Activated T-cell treated with anti-CD3 and anti-CD28 coated beads, Interleukin-2, amount 50 U/mL, for 1 hour (primary cell): ENCODE results near the gene GPRC5B.

Experiments used
- DNase-seq: peaks from one replicate; pipeline ENCODE4 v3.0.0-alpha.2; 2020

GPRC5B gene

DNA sequence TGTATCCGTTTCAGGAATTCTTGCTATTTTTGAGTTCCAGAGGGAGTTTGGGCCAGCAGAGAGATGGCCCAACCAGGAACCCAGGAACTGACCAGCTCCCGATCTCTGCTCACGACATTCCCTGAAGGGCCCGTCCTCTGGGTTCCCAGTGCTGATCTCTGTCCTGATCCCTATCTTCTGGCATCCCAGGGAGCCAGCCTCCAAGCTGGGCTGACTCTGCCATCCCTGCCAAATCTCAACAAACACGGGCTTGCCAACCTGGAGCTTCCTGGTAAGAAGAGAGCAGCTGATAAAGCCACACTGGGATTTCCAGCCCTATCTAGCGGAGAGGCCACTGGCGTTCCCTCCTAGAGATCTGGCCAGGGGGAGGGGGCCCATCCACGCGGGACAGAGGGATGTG, 16.2 kb downstream of the GPRC5B start:
- DNase-seq, result no peak

DNA sequence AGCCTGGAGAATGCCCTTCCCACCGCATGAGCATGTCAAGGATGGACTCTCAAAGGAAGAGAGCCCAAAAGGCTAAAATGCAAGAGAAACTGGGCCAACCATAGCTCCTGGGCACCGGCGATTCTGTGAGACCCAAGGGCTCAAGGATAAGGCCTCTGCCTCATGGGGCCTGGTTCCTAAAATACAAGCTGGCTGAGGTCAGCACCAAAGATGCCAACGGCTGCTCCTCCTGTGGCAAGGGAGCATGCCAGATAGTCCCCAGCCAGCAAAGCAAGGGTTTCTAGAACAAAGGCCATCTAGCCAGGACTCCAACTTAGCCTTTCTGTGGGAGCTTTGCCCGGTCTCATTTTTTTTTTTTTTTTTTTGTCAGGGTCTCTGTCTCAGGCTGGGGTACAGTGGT, 20.1 kb downstream of the GPRC5B start:
- DNase-seq, result no peak

DNA sequence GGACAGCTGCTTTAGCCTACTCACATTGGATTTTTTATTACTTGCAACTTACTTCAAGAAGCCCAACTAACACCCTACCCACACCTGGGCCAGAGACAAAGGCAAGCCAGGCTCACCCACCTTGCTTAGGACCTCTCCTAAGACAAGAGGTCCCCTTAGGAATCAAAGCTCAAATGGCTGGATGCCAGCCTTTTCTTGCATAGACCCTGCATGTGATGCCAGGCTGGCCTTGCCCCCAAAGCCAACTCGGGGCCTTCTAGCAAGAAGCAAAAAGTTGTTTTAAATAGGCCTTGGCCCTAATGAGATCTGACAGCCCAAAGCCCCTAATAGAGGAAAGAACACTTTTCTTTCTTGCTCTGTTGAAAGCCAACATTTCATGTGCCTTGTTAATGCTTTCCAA, 20.7 kb downstream of the GPRC5B start:
- no peak for DNase-seq

DNA sequence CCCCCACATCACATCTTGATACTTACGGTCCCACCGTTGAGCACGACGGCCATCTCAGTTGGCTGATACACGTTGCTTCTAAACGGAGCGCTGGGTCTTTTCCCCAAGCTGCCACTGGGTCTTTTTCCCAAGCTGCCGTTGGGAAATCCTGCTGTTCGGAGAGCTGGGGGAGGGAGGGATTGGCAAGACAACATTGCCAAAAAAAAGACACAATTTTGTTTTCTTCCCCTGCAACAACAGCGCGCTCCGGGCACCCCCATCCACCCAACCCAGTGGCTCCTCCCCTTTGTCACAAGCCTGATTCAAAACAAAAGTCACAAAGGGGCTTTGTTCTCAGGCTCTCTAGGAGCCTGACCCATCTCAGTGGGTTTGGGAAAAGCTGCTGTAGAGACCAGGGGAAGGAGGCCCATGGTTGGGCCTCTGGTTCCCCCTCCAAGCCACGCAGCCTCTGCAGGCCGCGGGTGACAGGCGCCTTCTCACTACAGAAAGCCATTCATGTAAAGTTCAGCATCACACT, 22.8 kb downstream of the GPRC5B start:
- no peak for DNase-seq

DNA sequence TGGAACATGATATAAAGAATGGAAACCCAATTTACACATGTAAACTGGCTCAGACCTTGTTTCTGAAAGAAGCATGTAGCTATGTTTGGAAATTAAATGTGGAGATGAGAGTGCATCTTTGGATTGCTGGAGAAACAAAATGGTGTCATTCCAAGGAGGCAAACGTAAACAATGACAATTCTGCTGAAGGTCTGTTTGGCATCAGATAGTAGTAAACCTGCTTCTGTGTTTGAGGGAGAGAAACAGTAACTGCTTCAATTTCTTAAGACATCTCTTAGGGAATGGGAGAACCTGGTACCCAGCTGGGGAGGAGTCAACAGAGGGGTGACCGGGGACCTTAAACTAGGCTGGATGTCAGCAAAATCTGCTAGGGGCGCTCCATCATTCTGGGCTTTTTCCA, 23.5 kb downstream of the GPRC5B start:
- DNase-seq, result no peak

DNA sequence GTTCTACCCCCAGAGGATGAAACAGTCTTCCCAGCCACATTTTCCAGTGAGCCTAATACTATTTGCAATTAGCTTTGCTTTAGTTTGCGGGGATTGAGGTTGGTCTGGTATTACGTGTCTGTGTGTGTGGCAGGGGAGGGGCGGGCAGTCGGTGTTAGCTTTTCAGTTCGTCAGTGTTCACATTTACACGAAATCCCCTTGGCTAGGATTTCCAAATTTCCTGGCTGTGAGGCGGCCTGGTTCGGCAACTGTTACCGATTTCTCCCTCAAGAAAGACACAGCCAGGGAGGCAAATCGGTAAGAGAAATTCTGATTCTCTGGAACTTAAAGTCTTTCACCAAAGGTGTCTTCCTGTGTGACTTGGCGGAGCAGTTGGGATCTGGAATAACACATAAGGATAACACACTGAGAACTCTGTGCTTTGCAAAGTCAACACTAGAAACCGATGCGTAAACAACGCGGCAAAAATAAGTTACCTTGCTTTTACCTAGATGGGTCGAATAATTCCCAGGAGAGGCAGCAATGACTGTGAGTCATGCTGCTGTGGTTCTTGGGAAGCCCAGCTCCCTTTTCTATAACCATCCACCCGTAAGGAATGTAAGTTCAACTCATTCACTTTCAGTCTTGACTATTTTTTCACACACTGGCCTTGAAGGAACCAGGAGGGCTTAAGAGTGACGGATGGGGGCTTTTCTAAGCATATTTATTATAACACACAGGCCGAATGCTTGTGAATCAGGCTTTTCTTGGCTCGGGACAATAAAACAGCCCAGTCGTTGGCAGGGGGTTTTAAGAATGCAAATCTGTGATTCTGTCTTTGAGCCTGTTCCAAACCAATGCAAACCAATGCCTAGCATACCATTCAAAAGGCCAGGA, 24.2 kb downstream of the GPRC5B start:
- no peak for DNase-seq

DNA sequence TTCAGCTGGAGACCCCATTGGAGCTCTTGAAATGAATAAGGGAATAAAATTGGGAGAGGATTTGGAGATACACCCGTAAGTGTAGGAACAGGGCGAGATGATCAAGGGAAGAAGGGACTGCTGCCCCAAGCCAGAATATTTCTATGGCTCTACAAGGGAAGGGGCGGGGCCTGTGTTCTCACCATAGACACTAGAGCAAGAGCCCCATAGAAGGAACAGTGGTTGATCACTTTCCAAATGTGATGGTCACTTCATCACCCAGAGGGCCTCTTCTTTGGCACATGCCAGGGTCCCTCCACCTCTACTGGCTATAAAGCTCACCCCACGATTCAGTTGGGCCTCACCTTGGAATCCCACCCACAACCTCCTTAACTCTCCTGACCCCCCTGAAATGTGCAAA, 25.0 kb downstream of the GPRC5B start:
- no peak for DNase-seq

DNA sequence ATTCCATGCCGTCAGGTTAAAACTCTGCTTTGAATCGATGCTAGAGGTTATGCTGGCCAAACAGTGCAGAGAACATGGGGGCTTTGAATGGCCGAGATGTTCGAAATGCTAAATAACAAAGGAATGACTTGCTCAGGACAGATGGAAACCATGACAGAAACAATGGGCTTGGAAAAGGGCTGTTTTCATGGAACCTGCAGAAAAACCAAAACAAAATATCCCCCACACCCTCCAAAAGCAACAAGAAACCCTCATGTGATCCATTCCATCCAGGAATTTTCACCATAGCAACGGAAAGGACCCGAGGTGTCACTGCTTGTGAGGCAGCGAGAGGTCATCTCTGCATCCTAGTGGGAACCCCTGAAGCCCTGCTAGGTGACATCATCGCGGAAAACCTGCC, 25.5 kb downstream of the GPRC5B start:
- no peak for DNase-seq

DNA sequence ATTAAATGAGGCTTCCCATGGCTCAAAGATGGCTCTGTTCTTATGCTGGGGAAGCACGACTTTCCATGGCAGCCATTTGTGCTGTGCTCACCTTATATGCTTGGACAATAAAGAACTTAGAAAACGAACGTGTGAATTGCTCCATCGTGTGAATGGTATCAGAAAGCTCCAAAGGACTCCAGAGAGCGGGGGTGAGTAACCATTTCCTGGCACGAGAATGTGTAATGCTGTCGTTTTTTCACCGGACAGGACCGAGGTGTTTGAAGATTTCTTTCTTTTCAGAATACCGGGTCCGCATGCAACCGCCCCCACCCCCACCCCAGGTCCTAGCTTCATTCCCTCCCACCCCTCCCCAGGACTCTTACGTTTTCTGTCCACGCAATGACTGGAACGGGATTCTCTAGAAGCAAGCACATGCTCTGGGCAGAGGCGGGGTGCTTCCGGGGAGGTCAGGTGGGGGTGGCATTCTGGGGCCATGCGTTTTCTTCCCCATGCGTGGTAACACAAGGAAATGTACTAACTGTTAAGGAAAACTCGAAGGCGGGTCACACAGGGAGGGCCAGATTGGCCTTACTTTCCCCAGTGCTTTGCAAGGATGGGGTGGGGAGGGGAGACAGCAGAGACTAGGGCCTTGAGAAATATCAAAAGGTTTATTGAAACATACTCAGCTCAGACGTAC, 26.2 kb downstream of the GPRC5B start:
- DNase-seq, result no peak

DNA sequence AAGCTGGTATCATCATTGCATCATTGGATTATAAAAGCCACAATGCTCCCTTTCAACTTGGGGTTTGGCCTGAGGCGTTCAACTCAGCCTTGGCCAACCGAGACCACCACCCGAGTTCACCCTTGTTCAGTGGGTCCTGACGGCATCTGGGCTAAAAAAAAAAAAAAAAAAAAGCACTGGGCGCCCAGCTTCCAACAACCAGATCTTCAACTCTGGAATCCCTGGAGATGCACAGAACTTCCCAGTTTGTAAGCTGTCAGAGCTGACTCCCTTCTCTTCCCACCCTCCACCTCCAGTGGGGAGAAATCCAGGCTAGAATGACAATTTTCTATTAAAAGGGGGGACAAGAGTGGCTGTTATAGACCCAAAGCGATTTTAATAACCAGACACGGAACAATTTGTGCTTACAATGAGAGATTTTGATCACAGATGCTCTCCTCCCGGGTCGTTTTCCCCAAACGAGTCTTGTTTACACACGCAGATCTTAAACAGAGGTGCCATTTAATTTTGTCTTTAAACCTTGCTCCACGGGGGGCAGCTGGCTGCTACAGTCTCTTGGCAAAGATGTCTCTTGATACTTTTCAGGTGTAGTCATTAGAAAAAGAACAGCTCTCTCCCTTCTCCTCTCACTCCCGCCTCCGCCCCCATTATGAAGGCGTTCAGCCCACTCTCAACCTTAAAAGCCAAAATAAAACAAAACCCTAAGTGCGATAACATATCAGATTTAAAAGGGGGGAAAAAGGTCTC, 26.9 kb downstream of the GPRC5B start:
- DNase-seq, result no peak

DNA sequence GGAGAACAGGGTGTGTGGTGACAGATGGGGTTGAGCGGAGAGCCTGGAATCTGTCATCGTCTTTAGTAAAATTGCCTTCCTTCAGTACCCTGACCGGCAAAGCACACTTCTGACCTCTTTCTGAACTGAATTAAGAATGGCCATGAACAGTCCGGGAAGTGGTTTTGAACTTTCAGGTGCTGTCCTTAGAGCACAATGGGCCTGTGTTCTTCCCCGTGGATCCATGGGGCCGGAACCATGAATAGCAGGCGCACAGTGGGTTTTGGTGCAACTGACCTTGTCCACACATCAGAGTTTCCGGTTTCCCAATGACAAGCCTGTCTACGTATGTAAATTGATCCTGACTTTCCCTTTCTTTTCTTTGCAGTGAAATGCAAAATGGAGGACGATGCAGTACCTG, 28.5 kb downstream of the GPRC5B start:
- no peak for DNase-seq

DNA sequence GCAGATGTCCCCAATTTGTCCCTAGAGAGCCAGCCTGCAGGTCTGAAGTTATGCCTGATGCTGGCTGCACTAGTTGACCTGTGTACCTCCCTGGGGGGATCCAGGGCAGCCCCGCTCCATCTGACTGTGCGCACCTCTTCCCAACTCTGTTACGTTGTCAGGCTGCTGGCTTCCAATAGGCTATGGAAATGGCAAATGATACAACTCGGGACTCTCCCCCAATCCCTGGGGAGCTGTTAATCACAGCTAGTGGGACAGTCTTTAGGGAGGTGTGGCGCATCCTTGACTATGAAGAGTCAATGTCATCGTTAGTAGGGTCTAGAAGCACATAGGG, 30.1 kb downstream of the GPRC5B start:
- no peak for DNase-seq

DNA sequence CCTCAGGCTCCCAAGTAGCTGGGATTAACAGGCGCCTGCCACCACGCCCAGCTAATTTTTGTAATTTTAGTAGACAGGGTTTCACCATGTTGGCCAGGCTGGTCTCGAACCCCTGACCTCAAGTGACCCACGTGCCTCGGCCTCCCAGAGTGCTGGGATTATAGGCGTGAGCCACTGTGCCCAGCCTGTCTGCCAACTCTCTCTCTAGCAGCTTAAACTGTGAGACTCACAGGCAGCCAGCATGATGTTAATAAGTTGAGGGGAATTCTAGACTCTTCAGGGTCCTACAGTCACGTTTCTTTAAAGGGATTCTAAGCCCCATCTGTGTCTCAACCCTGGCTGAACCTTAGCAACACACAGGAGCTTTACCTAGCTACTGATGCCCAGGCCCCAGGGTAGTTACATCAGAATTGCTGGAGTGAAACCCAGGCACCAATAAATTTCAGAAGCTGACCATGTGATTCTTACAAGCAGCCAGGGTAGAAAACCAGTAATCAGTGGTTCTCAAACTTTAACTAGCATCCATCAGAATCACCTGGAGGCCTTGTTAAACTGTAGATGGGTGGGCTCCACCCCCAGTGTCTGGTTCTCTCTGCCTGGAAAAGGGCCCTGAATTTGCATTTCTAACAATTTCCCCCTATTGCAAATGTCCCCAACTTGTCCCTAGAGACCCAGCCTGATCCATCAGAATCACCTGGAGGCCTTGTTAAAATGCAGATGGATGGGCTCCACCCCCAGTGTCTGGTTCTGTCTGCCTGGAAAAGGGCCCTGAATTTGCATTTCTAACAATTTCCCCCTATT, 30.7 kb downstream of the GPRC5B start:
- DNase-seq, result no peak

DNA sequence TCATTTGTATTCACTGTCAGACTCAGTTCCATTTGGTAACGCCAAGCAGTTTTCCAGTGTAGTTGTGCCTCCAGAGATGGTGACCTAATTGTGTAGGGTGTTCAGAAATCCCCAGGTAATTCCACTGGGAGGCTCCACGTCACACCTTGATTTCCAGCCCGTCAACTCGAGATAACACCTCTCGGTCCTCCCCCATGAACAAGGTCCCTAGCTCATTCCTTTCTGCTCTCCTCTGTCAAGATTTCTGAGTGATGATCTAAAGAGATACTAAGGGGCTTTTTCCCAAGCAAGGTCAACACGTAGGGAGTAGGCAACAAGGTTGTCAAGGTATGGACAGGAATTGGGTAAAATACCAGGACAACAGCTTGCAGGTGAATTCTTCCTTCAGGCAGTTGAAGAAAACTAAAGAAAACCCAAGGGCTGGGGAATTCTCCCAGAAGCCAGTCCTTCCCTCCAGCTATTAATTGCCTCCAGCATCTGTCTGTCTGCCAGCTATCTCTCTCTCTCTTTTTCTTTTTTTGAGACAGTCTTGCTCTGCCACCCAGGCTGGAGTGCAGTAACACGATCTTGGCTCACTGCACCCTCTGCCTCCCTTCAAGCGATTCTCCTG, 31.4 kb downstream of the GPRC5B start:
- DNase-seq, result no peak

DNA sequence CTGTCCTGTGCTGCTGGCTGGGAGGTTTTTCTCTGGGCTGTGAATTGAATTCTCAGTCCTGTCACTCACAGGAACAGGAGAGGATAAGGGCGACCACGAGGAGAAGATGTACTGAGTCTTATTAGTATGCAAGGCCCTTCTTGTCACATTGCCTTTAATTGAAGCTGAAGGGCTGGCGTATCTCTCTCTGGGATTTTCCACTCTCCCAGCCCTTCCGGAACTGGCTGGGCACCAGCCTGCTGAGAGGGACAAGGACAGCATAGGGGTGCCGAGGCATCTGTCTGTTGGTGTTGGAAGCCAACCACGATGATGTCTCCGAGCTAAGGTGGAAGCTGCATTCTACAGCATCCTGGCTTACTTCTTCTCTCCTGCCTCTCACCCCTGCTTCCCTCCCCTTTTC, 33.2 kb downstream of the GPRC5B start:
- DNase-seq, result no peak

DNA sequence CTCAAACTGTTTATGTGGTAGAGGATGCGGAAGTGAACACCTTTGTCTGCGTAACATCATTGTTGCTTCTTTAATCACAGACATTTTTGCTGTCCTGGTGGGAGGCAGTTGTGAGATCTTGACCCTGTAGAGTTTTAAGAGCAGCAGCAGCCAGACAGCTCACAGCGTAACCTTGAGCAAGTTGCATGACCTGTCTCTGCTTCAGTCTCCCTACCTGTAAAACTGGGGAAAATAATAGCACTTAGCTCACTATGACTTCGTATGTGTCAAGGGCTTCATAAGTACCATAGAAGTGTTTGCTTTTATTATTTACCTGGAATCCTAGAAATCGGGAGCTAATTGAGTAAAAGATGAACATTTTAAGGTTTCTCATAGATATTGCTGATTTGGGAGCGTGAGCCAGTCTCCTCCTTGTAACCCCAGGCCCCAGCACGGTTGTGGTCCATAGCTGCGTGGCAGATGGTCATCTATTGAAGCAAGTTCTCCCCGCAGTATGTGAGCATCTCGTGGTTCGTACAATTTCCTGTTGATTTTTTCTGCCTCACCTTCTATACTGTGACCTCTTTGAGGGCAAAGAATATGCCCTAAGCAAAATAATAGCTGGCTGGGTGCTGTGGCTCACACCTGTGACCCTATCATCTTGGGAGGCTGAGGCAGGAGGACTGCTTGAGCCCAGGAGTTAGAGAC, 34.4 kb downstream of the GPRC5B start:
- no peak for DNase-seq

DNA sequence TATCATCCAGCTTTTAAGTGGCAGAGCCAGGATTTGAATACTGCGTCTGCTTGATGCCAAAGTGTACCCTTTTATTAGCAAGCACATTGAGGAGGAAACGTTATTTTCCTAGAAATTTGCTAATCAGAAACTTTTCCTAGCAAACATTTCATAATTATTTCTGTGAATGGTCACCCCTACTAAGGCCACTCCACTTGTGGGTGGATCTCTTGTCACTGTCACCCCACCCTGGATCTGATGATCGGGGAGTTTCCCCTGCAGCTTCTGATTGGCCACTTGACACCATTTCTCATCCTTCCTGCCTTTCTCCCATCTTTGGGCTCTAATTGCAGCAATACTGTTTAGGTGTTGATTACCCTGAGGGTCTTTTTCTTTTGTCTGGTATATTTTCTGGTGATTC, 35.9 kb downstream of the GPRC5B start:
- no peak for DNase-seq

DNA sequence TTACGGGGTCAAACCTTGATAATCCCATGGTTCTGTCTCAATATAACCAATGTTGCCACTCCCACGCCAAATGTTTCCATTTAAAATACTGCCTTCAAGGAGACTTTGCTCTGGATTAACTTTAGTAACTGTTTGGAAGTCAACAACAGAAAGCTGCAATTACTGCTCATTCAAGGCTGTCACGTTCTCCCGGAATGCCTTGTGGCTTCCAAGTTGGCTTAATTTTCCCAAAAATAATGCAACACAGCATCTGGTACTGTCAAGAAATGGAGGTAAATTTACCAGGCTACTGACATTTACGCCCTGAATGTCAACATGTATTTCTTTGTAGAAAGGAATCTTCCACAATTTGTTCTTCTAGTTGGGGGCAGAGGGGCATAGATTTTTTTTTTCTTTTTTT, 38.2 kb downstream of the GPRC5B start:
- DNase-seq, result no peak

DNA sequence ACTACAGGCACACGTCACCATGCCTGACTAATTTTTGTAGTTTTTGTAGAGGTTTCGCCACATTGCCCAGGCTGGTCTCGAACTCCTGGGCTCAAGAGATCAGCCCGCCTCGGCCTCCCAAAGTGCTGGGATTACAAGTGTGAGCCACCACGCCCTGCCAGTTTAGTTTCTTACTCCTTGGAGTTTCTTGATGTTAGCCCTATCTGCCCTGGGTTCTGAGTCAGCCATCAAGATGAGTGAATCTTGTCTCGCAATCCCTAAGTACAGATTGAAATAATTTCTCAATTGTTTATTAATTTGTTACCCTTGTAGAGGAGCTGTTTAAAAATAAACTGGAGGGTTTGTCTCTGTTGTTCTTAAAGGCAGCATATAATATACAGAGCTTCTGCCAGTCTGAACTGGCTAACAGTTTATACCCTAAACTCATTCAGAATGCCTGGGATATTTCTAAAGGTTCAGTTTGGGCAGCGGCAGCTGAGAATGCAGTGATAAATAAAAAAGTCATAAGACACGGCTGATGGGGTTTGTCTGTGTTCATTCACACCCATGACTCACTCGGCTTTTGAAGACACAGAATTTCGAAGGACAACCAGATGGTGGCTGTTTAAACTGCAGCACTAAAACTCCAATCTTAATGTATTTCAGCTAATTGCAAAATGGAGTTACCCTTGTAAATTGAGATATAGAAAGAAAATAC, 39.6 kb downstream of the GPRC5B start:
- no peak for DNase-seq

DNA sequence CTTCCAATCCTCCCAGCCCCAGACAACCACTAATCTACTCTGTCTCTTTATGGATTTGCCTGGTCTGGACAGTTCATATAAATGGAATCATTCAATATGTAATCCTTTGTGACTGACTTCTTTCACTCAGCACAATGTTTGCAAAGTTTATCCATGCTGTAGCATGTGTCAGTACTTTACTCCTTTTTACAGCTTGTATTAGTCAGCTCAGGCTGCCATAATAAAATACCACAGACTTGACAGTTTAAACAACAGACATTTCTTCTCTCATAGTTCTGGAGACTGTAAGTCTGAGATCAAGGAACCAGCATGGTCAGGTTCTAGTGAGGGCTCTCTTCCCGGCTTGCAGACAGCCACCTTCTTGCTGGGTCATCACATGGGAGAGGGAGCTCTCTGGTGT, 41.3 kb downstream of the GPRC5B start:
- DNase-seq, result no peak
